Lower lobe of right lung (tissue), 2 donors: ENCODE measurements around the gene EVPL. TPM values are rescaled to one million over a fixed set of nuclear protein-coding genes. Genes with fewer than 3 reads are reported as not detected.
A peak's percentile ranks its signal among the peaks of the same experiment; 100 is the strongest.

Experiments
- ATAC-seq, 2 donors: fragments of 200-7000 bp; cut with Tn5 transposase; one replicate each; pipeline ENCODE4 v1.9.1; 2020 to 2022; ENCODE audit warnings: mild to moderate bottlenecking in 2 of 2, moderate library complexity in 2 of 2
- DNase-seq: peaks from one replicate; pipeline ENCODE4 v3.0.0-alpha.2; 2020
- H3K27ac ChIP-seq: fragments of 200-600 bp; one replicate; pipeline ENCODE4 v1.8.0; 2022
- H3K27me3 ChIP-seq: fragments of 200-600 bp; one replicate; pipeline ENCODE4 v1.8.0; 2022; ENCODE audit warnings: low read depth
- H3K36me3 ChIP-seq: fragments of 200-600 bp; one replicate; pipeline ENCODE4 v1.8.0; 2022; ENCODE audit warnings: mild to moderate bottlenecking
- H3K4me1 ChIP-seq: fragments of 200-600 bp; one replicate; pipeline ENCODE4 v1.8.0; 2022
- H3K4me3 ChIP-seq: fragments of 200-600 bp; one replicate; pipeline ENCODE4 v1.8.0; 2022; ENCODE audit warnings: mild to moderate bottlenecking
- H3K9me3 ChIP-seq: fragments of 200-600 bp; one replicate; pipeline ENCODE4 v1.8.0; 2022
- CTCF ChIP-seq: fragments of 200-600 bp; IDR thresholded peaks from one replicate; pipeline ENCODE4 v1.8.0; 2022; ENCODE audit warnings: antibody characterized with exemption, mild to moderate bottlenecking
- intact Hi-C: fragments of 100-400 bp; cut with DNase I; formaldehyde crosslinking; loops from one replicate; pipeline ENCODE4 v1.11.0; 2022
- total RNA-seq: library from RNA; stranded (reverse); fragmentation: NEBNext Ultra II Directional; extraction: Animal tissue kit (Norgen Biotek cat#: 25700); gene quantifications from one replicate; pipeline ENCODE4 v1.2.1, GENCODE V29; 2021
- donor health status: DM: no; HTN: yes; CAD: no; lungs with severe emphysema.

The EVPL gene
- total RNA-seq, 1 donor from 2014 or later: 36.8 TPM

GRCh38 chr17:76003915-76004314, 23.2 kb downstream of the EVPL start:
- H3K27ac ChIP-seq: peak overlapping the region; percentile 62

GRCh38 chr17:76002100-76002499, 25.0 kb downstream of the EVPL start:
- no peaks in the 10 kb centered on the region for H3K9me3 ChIP-seq
- peaks cover 50% of the 10 kb centered on the region for H3K4me1 ChIP-seq
- H3K27ac ChIP-seq: no peak overlapping the region
- no peak overlapping the region for H3K4me3 ChIP-seq
- H3K27me3 ChIP-seq: no peaks in the 10 kb centered on the region
- DNase-seq (no peak), ATAC-seq (no peak)
- intact Hi-C loops: loop anchor here (10.0 kb wide), 1 partner anchor 97 kb away; the partner anchor contains the start of gene MRPL38
- no peak for TF ChIP-seq CTCF
- H3K36me3 ChIP-seq: peaks cover 28% of the 10 kb centered on the region

More at GRCh38 chr17:76003915-76004314, 23.2 kb downstream of the EVPL start:
- no peak for DNase-seq
- Histone ChIP-seq H3K4me3 (no peak overlapping the region), H3K36me3 (peaks cover 31% of the 10 kb centered on the region), H3K4me1 (peaks cover 33% of the 10 kb centered on the region), H3K27me3 (no peaks in the 10 kb centered on the region), H3K9me3 (no peaks in the 10 kb centered on the region)
- ATAC-seq: no peak
- TF ChIP-seq CTCF: no peak
- intact Hi-C loops: loop anchor here (10.0 kb wide), 1 partner anchor 99 kb away; the partner anchor contains the start of gene MRPL38

DNA sequence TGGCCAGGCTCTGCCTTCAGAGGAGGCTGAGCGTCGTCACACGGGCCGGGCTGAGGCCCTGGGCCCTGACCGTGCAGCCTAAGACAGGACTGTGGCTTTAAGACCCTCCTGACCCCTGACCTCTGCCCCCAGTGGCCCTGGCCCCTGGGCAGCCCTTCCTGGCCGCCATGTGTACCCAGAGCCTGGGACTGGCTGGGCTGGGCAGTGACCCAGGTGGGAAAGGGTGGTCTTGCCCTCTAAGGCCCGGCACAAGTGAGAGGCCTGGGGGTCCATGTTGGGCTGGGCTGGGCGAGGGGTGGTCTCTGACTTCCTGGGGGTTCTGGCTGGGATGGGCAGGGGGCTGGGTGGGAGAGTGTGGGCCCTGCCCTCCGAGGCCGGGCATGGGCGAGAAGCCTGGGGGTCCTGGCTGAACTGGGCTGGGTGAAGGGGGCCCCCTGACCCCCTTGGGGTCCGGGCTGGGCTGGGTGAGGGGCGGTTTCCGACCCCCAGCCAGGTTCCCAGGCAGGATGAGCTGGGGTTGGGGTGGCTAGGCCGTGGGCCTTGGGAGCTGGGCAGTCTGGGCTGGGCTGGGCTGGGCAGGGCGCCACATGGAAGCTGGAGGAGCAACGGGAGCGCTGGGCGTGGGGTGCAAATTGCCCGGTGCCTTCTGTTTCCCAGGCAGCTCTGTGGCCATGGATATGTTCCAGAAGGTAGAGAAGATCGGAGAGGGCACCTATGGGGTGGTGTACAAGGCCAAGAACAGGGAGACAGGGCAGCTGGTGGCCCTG, 26.2 kb downstream of the EVPL start, which contains the start of gene CDK3:
Gene CDK3 (plus strand): TSS at position 101 of the 767 bp plus-strand sequence. CDS start 571 bp downstream, at position 672.
- Histone ChIP-seq H3K4me3 (no peak within 1 kb of the TSS), H3K9me3 (no peaks in the 10 kb centered on the region), H3K4me1 (peaks cover 55% of the 10 kb centered on the region), H3K27me3 (no peaks in the 10 kb centered on the region), H3K36me3 (peaks cover 21% of the 10 kb centered on the region), H3K27ac (peak within 1 kb of the TSS; percentile 18)
- peak; percentile 22 for DNase-seq
- intact Hi-C loops: loop anchor here (10.0 kb wide), 1 partner anchor 96 kb away; the partner anchor contains the start of gene MRPL38
- no peak for ATAC-seq
- TF ChIP-seq CTCF: no peak

DNA sequence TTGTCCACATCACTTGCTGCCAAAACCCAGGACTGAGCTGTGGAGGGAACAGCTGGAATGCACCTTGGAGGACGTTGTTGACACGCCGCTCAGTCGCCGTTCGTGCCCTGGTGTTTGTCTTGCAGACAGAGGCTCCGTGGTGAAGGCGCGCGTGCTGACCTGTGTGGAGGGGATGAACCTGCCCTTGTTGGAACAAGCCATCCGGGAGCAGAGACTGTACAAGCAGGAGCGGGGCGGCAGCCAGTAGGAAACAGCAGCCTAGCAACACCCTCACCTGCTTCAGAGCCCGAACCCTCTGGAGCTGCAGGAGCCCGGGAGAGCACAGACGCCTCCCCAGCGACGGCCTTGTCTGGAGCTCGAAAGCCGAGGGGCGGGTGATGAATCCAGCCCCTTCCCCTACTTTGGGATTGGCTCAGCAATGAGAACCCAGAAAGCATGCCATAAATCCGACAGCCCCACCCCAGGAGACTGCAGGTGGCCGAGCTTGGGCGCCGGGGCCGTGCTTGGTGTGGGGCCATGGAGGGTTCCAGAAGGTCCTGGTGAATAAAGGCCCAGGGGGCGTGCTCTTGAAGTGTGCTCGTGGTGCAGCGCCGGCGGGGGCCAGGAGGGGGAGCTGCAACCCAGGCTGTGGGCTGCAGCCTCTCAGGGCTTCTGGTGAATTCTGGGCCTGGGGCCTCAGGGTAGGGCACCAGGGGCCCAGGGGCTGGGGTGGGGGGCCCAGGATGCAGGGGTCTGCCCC, 26.9 kb downstream of the EVPL start:
- peak; percentile 50 to 58 for ATAC-seq
- peak; percentile 67 for TF ChIP-seq CTCF
- Histone ChIP-seq H3K4me1 (peaks cover 48% of the 10 kb centered on the region), H3K9me3 (no peaks in the 10 kb centered on the region), H3K27me3 (no peaks in the 10 kb centered on the region), H3K36me3 (peaks cover 22% of the 10 kb centered on the region), H3K27ac (peak overlapping the region; percentile 18), H3K4me3 (no peak overlapping the region)
- DNase-seq: peak; percentile 68
- intact Hi-C loops: loop anchor here (10.0 kb wide), 1 partner anchor 95 kb away; the partner anchor contains the start of gene MRPL38

DNA sequence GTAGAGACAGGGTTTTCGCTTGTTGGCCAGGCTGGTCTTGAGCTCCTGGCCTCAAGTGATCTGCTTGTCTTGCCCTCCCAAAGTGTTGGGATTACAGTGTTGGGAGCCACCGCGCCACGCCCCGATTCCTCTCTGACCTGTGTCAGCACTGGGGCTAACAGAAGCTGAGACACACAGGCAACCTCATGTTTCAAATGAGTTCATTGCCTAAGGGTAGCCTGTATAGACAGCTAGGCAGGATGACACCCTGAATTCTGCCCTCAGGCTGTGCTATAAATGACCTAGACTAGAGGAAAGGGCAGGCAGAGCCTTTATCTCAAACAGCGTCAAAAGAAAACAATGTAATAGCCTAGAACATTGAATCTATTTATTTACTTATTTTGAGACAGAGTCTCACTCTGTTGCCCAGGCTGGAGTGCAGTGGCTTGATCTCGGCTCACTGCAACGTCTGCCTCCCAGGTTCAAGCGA, 28.7 kb downstream of the EVPL start:
- H3K36me3 ChIP-seq: peaks cover 35% of the 10 kb centered on the region
- no peak overlapping the region for H3K4me3 ChIP-seq
- H3K27me3 ChIP-seq: no peaks in the 10 kb centered on the region
- H3K9me3 ChIP-seq: no peaks in the 10 kb centered on the region
- peaks cover 32% of the 10 kb centered on the region for H3K4me1 ChIP-seq
- H3K27ac ChIP-seq: peak overlapping the region; percentile 36
- intact Hi-C loops: no loop called here
- no peak for DNase-seq
- ATAC-seq: peak in 1 of 2 donors; percentile 18
- TF ChIP-seq CTCF: no peak
